HG02852 (cell line): ENCODE results near the gene SEMA4C.
A peak's percentile ranks its signal among the peaks of the same experiment; 100 is the strongest.

ENCODE experiments used
- ATAC-seq: cut with Tn5 transposase; IDR thresholded peaks from one replicate; pipeline ENCODE4 v1.9.1; 2021; ENCODE audit warnings: mild to moderate bottlenecking, moderate library complexity; ENCODE audit not compliant: unreplicated experiment

Gene SEMA4C

DNA sequence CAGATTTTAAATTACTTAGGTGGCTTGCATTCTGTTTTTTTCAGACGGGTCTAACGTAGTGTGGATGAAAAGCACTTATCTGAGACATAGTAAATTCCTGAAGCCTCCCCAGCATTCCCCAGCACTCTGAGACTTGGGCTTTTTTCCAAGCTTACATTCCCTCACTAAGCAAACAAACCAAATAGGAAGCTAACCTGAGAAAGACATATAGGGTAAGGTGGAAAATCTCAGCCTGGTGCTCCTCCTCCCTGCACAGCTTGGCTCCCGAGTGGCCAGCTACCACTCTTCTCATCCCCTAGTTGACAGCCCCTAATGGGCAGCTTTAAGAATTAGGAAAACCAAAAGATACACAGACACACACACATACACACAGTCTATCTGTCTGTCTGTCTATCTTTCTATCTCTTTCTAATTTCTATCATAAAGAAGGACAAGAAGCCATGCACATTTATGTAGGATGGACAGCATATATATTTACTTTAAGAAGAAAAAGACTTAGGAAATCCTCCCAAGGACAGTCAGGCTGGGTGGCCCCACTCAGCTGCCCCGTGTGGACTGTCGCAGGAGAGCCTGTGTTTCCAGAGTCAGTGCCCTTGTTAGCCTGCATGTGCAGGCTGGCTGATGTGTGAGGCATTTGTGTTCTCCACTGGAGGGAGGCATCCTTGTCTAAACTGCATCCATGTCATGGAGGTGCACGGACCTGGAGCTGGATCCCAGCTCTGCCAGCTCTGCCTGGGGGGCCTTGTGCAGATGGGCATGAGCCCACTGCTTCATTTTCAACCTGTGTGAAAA lies 45.6 kb downstream of the SEMA4C start:
- ATAC-seq, result no peak

DNA sequence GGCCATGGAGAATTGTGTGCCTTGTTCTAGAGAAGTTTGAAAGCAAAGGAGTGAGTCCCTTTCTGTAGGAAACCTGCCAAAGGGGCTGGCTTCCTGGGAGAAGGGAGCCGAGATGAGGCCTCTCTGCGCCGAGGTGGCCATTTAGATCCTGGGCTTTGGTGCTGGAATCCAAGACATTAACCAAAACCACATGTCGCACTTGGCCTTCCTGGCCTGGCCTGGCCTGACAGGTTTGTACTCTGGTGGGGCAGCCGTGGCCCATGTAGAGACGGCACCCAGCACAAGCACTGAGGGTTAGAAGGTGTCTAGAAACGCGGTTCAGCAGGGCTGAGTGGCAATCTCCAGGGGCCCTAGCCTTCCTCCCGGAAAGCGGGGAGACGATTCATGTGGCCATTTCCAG lies 46.7 kb downstream of the SEMA4C start:
- no peak for ATAC-seq

DNA sequence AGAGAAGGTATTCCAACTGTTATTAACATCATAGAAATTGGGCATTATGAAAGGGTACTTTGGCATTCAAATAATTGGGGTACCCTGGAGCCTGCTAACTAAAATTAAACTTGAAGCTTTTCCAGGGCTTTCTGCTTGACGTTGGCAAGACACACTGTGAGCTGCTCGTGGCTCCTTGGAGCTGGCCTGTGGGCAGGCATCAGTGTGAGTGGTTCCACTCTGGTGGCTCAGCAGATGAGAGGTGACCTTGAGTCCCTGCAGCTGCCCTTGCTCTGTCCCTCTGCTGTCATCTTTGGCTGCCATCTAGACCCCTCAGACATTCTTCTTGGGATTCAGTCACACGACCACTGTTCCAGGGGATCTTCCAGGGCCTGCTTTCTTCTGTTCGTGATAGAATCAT lies 47.1 kb downstream of the SEMA4C start:
- ATAC-seq, result no peak

DNA sequence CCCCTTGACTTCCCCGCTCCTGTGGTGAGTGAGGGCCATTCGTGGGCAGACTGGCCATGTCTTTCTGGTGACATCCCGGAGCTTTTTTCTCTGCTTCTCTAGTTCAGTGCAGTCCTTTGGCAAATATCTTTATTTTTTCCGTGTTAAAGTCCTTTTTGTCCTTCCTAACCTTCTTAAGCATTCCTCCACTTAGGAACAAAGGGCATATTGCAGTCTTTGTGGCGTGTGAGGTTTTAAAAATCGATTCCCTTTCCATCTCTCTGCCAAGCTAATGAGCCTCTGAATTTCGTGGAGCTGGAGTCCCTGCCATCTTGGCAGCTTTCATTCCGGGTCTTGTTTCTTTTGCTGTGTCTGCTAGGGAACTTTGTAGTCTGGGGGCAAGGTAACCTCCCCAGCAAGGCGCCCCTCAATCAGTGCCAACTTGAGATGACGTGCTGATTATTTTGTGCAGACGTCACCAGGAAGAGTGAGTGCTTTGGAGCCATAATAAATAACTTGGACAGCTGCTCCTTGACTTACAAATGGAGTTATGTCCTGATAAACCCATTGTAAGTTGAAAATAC lies 48.7 kb downstream of the SEMA4C start:
- no peak for ATAC-seq

- ATAC-seq, result no peak
These were observed 49.9 kb downstream of the SEMA4C start for GRCh38 chr2:96819876-96820511.

- no peak for ATAC-seq
These were observed 50.6 kb downstream of the SEMA4C start for GRCh38 chr2:96819128-96819875.

DNA sequence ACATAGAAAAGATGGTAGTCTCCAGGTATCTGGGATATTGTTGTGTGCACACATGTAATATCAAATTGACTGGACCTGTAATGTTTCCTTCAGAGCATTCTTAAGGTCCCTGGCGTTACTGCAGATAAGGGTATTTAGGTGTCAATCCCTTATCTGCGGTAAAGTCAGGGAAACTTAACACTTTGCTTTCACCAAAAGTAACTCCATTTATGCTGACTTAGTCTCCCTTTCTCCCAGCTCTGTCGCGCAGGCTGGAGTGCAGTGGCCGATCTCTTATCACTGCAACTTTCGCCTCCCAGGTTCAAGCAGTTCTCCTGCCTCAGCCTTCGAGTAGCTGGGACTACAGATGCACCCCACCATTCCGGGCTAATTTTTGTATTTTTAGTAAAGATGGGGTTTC lies 52.0 kb downstream of the SEMA4C start:
- no peak for ATAC-seq

DNA sequence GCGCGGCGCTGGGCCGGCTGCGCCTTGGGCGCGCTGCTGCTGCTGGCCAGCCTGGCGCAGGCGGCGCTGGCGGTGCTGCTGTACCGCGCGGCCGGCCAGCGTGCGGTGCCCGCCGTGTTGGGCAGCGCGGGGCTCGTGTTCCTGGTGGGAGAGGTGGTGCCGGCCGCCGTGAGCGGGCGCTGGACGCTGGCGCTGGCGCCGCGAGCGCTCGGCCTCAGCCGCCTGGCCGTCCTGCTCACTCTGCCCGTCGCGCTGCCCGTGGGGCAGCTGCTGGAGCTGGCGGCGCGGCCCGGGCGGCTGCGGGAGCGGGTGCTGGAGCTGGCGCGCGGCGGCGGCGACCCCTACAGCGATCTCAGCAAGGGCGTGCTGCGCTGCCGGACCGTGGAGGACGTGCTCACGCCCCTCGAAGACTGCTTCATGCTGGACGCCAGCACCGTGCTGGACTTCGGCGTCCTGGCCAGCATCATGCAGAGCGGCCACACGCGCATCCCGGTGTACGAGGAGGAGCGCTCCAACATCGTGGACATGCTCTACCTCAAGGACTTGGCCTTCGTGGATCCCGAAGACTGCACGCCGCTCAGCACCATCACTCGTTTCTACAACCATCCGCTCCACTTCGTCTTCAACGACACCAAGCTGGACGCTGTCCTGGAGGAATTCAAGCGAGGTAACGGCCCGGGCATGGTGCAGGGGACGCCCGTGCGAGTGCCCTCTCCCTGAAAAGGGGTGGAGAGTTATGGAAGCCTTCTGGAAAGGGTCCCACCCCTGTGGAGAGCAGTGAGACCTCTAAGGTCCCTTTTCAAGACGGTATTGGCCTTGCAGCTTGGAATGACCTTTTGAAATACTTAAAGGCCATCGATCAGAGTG lies 52.8 kb downstream of the SEMA4C start:
- no peak for ATAC-seq

- ATAC-seq, result peak; percentile 91
These were observed 53.6 kb downstream of the SEMA4C start, which contains the start of gene CNNM3 for GRCh38 chr2:96816127-96816835. CNNM3 (plus strand) TSS chr2:96816268; CDS start chr2:96816278, 10 bp downstream.

DNA sequence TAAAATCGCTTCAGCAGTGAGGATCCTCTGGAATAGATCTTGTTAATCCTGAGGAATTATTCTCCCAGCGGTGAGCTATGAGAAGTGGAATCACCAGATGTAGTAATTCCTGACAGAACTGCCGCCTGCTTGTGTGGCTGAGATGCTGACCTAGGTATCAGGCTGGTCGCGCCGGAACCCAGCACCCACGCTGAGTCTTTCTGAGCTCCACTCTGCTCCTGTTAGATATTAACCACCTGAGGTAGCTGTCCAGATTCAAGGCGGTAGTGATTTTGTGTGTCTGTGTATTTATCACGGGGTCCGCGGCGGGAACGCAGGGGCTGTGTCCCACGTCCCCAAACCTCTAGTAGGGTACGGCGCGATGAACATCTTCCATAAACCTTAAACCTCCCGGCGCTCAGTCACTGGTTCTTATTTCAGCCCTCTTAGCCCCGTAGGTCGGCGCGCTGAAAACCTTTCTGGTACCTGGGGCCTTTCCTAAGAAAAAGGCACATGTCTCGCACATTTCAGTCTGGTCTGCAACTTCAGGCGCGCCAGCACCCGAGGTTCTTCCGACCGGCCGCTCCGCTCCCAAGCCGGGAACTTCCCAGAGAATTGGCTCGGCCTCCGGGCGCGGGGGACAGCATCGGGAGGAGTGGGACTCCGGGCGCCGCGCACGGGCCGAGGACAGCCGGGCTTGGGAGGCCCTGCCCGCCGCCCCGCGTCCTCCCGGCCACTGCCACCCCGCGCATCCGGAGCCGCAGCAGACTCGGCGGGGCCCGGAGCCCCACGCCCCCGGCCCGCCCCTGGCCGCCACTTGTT lies 54.4 kb downstream of the SEMA4C start:
- no peak for ATAC-seq

GRCh38 chr2:96813656-96814055 lies 56.2 kb downstream of the SEMA4C start:
- ATAC-seq, result no peak

DNA sequence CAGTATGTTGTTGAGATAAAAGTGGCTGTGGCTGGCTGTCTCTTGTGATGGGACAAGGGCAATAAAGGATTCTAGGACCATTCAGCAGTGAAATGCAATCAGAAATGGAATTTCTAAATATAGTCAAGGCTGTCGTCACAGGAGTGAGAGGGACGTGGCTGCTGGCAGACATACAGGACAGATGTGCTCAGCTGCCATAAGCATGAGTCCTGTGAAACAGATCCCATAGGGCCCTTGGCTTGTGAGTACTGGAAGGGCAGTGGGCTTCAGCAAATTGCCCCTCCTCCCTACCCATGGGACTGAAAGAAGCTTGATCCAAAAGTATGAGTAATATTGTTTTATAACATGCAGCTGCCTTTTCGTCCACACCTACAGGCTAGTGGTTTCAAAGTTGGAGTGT lies 58.0 kb downstream of the SEMA4C start:
- ATAC-seq, result no peak

- ATAC-seq, result no peak
These were observed 59.1 kb downstream of the SEMA4C start for GRCh38 chr2:96810783-96811192.

DNA sequence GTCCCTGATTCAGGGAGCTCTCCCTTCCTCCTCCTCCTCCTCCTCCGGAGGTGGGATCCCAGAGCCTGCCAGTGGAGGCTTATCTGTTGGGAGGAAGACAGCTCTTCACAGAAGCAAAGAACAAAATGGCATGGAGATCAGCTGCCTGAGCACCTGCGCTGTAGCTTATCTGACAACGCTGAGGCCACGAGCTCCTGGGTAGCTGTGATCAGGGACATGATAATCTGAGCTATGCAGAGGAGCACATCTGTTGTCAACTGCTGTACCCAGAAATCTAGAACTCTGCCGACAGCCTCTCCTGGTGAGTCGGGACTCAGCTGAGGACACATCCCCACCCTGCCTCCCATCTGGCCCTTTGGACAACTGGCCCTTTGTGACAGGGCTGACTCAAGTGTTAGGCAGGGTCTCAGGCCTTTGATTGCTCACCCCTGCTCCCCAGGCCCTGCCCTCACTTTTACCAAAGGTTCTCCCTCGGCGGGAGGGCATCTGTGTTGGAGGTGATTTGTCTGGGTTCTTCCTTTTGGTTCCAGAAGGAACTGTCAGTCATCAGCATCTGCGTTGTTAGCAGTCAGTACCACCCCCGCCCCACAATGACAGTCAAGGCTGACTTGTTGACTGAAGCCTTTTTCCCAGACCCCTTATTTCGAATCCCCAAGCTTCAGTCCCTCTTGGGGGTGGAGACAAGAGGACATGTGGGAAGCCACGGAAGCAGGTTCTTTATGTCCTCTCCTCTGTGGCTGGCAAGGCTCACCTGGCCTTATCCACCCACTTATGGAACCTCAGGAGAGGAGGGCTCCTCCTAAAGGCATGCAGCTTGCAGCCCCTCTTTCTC lies 59.7 kb downstream of the SEMA4C start:
- ATAC-seq, result no peak
